Glutamatergic neuron (in vitro differentiated cells): Measurements from ENCODE around the gene VPS37C. TPM values are rescaled to one million over a fixed set of nuclear protein-coding genes. Genes with fewer than 3 reads are reported as not detected.
A peak's percentile ranks its signal among the peaks of the same experiment; 100 is the strongest.
"Not testable (repeated sequence)": the region's sequence is repeated elsewhere in the genome, so short reads cannot be mapped to it uniquely, and the experiment has no call there.

ENCODE experiments used
- DNase-seq: peaks from one replicate; pipeline ENCODE4 v3.0.0; 2022
- H3K27ac Mint-ChIP-seq: one replicate; pipeline ENCODE4 v1.8.0; 2020; ENCODE audit warnings: mild to moderate bottlenecking, mixed read lengths, inconsistent platforms; ENCODE audit not compliant: unreplicated experiment
- H3K27me3 Mint-ChIP-seq: one replicate; pipeline ENCODE4 v1.8.0; 2020; ENCODE audit warnings: mild to moderate bottlenecking, moderate library complexity, mixed read lengths, inconsistent platforms; ENCODE audit not compliant: unreplicated experiment
- H3K36me3 Mint-ChIP-seq: one replicate; pipeline ENCODE4 v1.8.0; 2020; ENCODE audit warnings: mild to moderate bottlenecking, mixed read lengths, inconsistent platforms; ENCODE audit not compliant: unreplicated experiment
- H3K4me1 Mint-ChIP-seq: one replicate; pipeline ENCODE4 v1.8.0; 2020; ENCODE audit warnings: mild to moderate bottlenecking, low read depth, mixed read lengths, inconsistent platforms; ENCODE audit not compliant: unreplicated experiment
- H3K4me3 Mint-ChIP-seq: one replicate; pipeline ENCODE4 v1.8.0; 2020; ENCODE audit warnings: mild to moderate bottlenecking, mixed read lengths, inconsistent platforms; ENCODE audit not compliant: unreplicated experiment
- H3K9me3 Mint-ChIP-seq: one replicate; pipeline ENCODE4 v1.8.0; 2020; ENCODE audit warnings: mild to moderate bottlenecking, moderate library complexity, mixed read lengths, inconsistent platforms; ENCODE audit not compliant: unreplicated experiment
- CTCF ChIP-seq: fragments of 200-600 bp; sonication (generic); IDR thresholded peaks from one replicate; pipeline ENCODE4 v1.5.0; 2021; ENCODE audit not compliant: partially characterized antibody, unreplicated experiment
- total RNA-seq: library from RNA; stranded (reverse); fragmentation: NEBNext Ultra II Directional; extraction: Animal tissue kit (Norgen Biotek cat#: 25700); gene quantifications from one replicate; pipeline ENCODE4 v1.2.1, GENCODE V29; 2021; ENCODE audit not compliant: unreplicated experiment

Gene VPS37C
- total RNA-seq, 1 donor from 2014 or later: 27.1 TPM

- no peak for TF ChIP-seq CTCF
- Mint-ChIP-seq H3K36me3 (no peaks in the 10 kb centered on the region), H3K27ac (no peak overlapping the region), H3K27me3 (peaks cover 3% of the 10 kb centered on the region), H3K4me1 (no peaks in the 10 kb centered on the region), H3K9me3 (no peaks in the 10 kb centered on the region), H3K4me3 (no peak overlapping the region)
- DNase-seq: no peak
Measured at GRCh38 chr11:61103851-61104423, 57.3 kb downstream of the VPS37C start.

GRCh38 chr11:61102667-61103571 lies 58.3 kb downstream of the VPS37C start:
- Mint-ChIP-seq H3K36me3 (no peaks in the 10 kb centered on the region), H3K9me3 (no peaks in the 10 kb centered on the region), H3K27ac (peak overlapping the region; percentile 20), H3K4me1 (no peaks in the 10 kb centered on the region), H3K4me3 (no peak overlapping the region), H3K27me3 (peaks cover 3% of the 10 kb centered on the region)
- no peak for TF ChIP-seq CTCF
- DNase-seq: no peak

- no peaks in the 10 kb centered on the region for H3K27me3 Mint-ChIP-seq
Measured at GRCh38 chr11:61098778-61099177, 62.4 kb downstream of the VPS37C start.

GRCh38 chr11:61098261-61098660 lies 63.0 kb downstream of the VPS37C start:
- DNase-seq, H3K27ac Mint-ChIP-seq, H3K9me3 Mint-ChIP-seq, H3K36me3 Mint-ChIP-seq, H3K4me3 Mint-ChIP-seq, H3K4me1 Mint-ChIP-seq, H3K27me3 Mint-ChIP-seq: not testable (repeated sequence)

More at GRCh38 chr11:61098778-61099177, 62.4 kb downstream of the VPS37C start:
- Mint-ChIP-seq H3K4me3 (no peak overlapping the region), H3K27ac (no peak overlapping the region), H3K36me3 (peaks cover 9% of the 10 kb centered on the region), H3K4me1 (no peaks in the 10 kb centered on the region), H3K9me3 (peaks cover 7% of the 10 kb centered on the region)
- no peak for DNase-seq
- TF ChIP-seq CTCF: no peak

GRCh38 chr11:61095021-61095420 lies 66.2 kb downstream of the VPS37C start:
- Mint-ChIP-seq H3K4me1 (peaks cover 2% of the 10 kb centered on the region), H3K36me3 (peaks cover 9% of the 10 kb centered on the region), H3K4me3 (no peak overlapping the region), H3K9me3 (peaks cover 7% of the 10 kb centered on the region), H3K27ac (no peak overlapping the region), H3K27me3 (peaks cover 2% of the 10 kb centered on the region)
- no peak for TF ChIP-seq CTCF
- no peak for DNase-seq

GRCh38 chr11:61094167-61094566 lies 67.1 kb downstream of the VPS37C start:
- H3K27me3 Mint-ChIP-seq, H3K27ac Mint-ChIP-seq, H3K36me3 Mint-ChIP-seq, H3K9me3 Mint-ChIP-seq, DNase-seq, H3K4me3 Mint-ChIP-seq, H3K4me1 Mint-ChIP-seq: not testable (repeated sequence)
